Endothelial cell of umbilical vein (primary cell): ENCODE measurements around the gene MYF6.

Experiments used
- CTCF ChIP-seq, 2 donors: IDR thresholded peaks; 1 replicate in 1 of 2; 2 replicates in 1 of 2; pipeline ENCODE4 v1.5.1; 2011; ENCODE audit warnings: low read length in 2 of 2, mild to moderate bottlenecking in 2 of 2, moderate library complexity in 2 of 2, control low read depth in 1 of 2, inconsistent platforms in 1 of 2, low read depth in 1 of 2; ENCODE audit not compliant: insufficient read depth in 1 of 2; ENCODE audit errors: extremely low read depth in 1 of 2
- EZH2 ChIP-seq: IDR thresholded peaks from 2 replicates; pipeline ENCODE4 v1.6.1; 2012; ENCODE audit warnings: borderline replicate concordance, low read depth, mild to moderate bottlenecking, moderate library complexity, low read length, inconsistent platforms; ENCODE audit not compliant: severe bottlenecking
- JUN ChIP-seq: IDR thresholded peaks from 2 replicates; pipeline ENCODE4 v1.6.1; 2011; ENCODE audit warnings: borderline replicate concordance, low read depth; ENCODE audit not compliant: insufficient read length, insufficient read depth
- POLR2A ChIP-seq: IDR thresholded peaks from 2 replicates; pipeline ENCODE4 v1.6.1; 2012; ENCODE audit warnings: low read depth, mild to moderate bottlenecking, control low read depth, low read length
- POLR2AphosphoS5 ChIP-seq: IDR thresholded peaks from 2 replicates; pipeline ENCODE4 v1.6.1; 2012; ENCODE audit warnings: low read depth, mild to moderate bottlenecking, control low read depth, low read length, moderate library complexity; ENCODE audit not compliant: insufficient read depth

DNA sequence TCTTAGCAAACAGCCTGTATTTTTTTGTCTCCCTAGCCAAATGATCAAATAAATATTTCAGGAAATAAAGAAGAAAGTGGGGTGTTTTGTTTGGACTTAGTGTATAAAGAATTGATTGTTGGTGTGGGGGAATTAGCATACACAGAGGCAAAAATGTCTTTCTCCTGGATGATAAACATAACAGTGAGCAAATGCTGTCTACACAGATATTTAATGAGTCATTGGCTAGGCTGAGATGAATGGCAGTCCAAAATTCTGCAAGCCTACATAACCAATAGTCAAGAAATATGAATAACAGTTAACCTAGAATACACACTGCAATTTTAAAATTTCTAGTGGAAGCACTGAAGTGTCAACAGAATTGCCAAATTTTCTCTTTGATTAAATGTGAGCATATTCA is 45.0 kb downstream of the MYF6 start:
- TF ChIP-seq CTCF (IDR thresholded peaks at IDR 0.05; ENCODE audit: extremely low read depth in 1 of 2, insufficient read depth in 1 of 2, low read depth in 1 of 2, low read length in 2 of 2): no peak
- no peak for TF ChIP-seq POLR2A
- no peak for TF ChIP-seq POLR2AphosphoS5
- TF ChIP-seq EZH2: no peak
- no peak for TF ChIP-seq JUN
